Vagina (tissue), 2 donors: ENCODE measurements around the gene MGAT5B. TPM values are rescaled to one million over a fixed set of nuclear protein-coding genes. Genes with fewer than 3 reads are reported as not detected.

ENCODE experiments used
- DNase-seq, 2 donors: peaks; one replicate each; pipeline ENCODE4 v3.0.0-alpha.2; 2017; ENCODE audit errors: extremely low spot score in 2 of 2
- H3K27ac ChIP-seq: fragments of 200-600 bp; sonication (generic); one replicate; pipeline ENCODE4 v1.5.1; 2019
- H3K27me3 ChIP-seq: fragments of 200-600 bp; sonication (generic); one replicate; pipeline ENCODE4 v1.5.1; 2019
- H3K36me3 ChIP-seq, 2 donors: fragments of 200-600 bp; sonication (generic); one replicate each; pipeline ENCODE4 v1.5.1; 2017 to 2019
- H3K4me1 ChIP-seq: fragments of 200-600 bp; sonication (generic); one replicate; pipeline ENCODE4 v1.5.1; 2019
- H3K4me3 ChIP-seq, 2 donors: fragments of 200-600 bp; sonication (generic); 1 replicate in 1 of 2; 2 replicates in 1 of 2; pipeline ENCODE4 v1.5.1; 2016 to 2019
- H3K9me3 ChIP-seq: fragments of 200-600 bp; sonication (generic); one replicate; pipeline ENCODE4 v1.5.1; 2019
- CTCF ChIP-seq, 3 experiments: fragments of 450-650 bp in 2 of 3; fragments of 200-600 bp in 1 of 3; sonication (generic) in 1 of 3; IDR thresholded peaks; one replicate each; pipeline ENCODE4 v1.5.1; 2017 to 2019; ENCODE audit warnings: antibody characterized with exemption in 3 of 3, mild to moderate bottlenecking in 2 of 3, moderate library complexity in 2 of 3
- POLR2A ChIP-seq, 2 donors: fragments of 450-650 bp; IDR thresholded peaks; one replicate each; pipeline ENCODE4 v1.6.1; 2017; ENCODE audit warnings: antibody characterized with exemption in 2 of 2, mild to moderate bottlenecking in 2 of 2, moderate library complexity in 2 of 2
- POLR2AphosphoS5 ChIP-seq, 2 donors: sonication (generic); formaldehyde crosslinking; IDR thresholded peaks; one replicate each; pipeline ENCODE4 v1.9.0; 2017; ENCODE audit warnings: antibody characterized with exemption in 2 of 2, mild to moderate bottlenecking in 2 of 2, low read depth in 1 of 2; ENCODE audit not compliant: insufficient read depth in 1 of 2
- intact Hi-C: fragments of 100-400 bp; cut with DNase I; formaldehyde crosslinking; loops from one replicate; pipeline ENCODE4 v1.15.1; 2023
- total RNA-seq: library from RNA; depleted of rRNA; stranded (reverse); fragments of >200 nt; gene quantifications from one replicate; pipeline ENCODE4 v1.2.3, GENCODE V29; 2016

The MGAT5B gene
- total RNA-seq, 1 donor from 2014 or later, result 0.49 TPM

GRCh38 chr17:76958974-76959373, 90.8 kb downstream of the MGAT5B start:
- TF ChIP-seq POLR2A (IDR thresholded peaks at IDR 0.05), result no peak
- TF ChIP-seq CTCF (IDR thresholded peaks at IDR 0.05), result no peak
- Histone ChIP-seq H3K27ac (no peak overlapping the region), H3K4me3 (no peak overlapping the region), H3K4me1 (no peaks in the 10 kb centered on the region), H3K9me3 (no peaks in the 10 kb centered on the region), H3K36me3 (no peaks in the 10 kb centered on the region), H3K27me3 (no peaks in the 10 kb centered on the region)
- DNase-seq, result no peak
- intact Hi-C loops, result no loop called here

GRCh38 chr17:76961869-76962268, 93.7 kb downstream of the MGAT5B start:
- TF ChIP-seq POLR2AphosphoS5 (IDR thresholded peaks at IDR 0.05; ENCODE audit: insufficient read depth in 1 of 2, low read depth in 1 of 2), result no peak
- TF ChIP-seq CTCF (IDR thresholded peaks at IDR 0.05), result no peak
- TF ChIP-seq POLR2A (IDR thresholded peaks at IDR 0.05), result no peak
- Histone ChIP-seq H3K9me3 (no peaks in the 10 kb centered on the region), H3K27ac (no peak overlapping the region), H3K4me1 (no peaks in the 10 kb centered on the region), H3K4me3 (no peak overlapping the region), H3K36me3 (no peaks in the 10 kb centered on the region), H3K27me3 (no peaks in the 10 kb centered on the region)
- intact Hi-C loops, result no loop called here
- no peak for DNase-seq

DNA sequence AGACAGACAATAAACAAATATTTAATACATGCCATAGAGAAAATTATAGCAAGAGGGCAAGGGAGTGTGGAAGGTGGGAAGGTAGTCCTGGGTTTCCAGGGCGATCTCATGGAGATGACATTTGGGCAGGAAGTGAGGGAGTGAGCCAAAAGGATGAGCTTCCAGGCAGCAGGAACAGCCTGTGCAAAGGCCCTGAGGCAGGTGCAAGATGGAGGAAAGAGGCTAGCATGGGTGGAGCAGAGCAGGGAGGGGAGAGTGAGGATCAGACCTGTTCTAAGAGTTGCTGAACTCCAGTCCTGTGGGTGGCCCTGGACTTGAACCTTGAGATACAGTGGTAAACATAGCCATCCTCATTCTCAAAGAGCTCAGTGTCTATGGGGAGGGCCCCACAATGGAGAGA, 94.7 kb downstream of the MGAT5B start:
- H3K4me3 ChIP-seq, result no peak overlapping the region
- no peak overlapping the region for H3K27ac ChIP-seq
- no peak for DNase-seq
- no peaks in the 10 kb centered on the region for H3K27me3 ChIP-seq
- no peaks in the 10 kb centered on the region for H3K4me1 ChIP-seq
- intact Hi-C loops, result no loop called here
- H3K36me3 ChIP-seq, result no peaks in the 10 kb centered on the region
- no peak for TF ChIP-seq POLR2AphosphoS5 (IDR thresholded peaks at IDR 0.05; ENCODE audit: insufficient read depth in 1 of 2, low read depth in 1 of 2)
- no peak for TF ChIP-seq POLR2A (IDR thresholded peaks at IDR 0.05)
- TF ChIP-seq CTCF (IDR thresholded peaks at IDR 0.05), result no peak
- H3K9me3 ChIP-seq, result no peaks in the 10 kb centered on the region

DNA sequence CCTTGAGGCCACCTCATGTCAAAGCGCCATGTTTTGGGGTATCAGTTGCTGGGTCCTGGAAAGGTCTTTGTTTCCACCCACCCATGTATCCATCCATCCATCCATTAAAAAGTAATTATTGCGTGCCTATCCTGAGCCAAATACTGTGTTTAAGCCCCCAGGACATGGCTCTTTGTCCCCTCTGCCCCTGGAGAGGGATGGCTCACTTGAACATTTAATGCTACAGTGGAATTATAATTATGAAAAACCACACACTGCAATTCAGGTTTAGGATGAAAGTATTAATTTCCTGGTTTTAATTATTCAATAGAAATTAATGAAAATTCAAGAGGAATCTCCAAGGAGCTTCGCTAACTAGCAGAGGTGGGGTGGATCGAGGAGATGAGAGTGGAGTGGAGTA, 97.8 kb downstream of the MGAT5B start:
- no peaks in the 10 kb centered on the region for H3K9me3 ChIP-seq
- H3K36me3 ChIP-seq, result no peaks in the 10 kb centered on the region
- peaks cover 10% of the 10 kb centered on the region for H3K4me1 ChIP-seq
- no peak overlapping the region for H3K4me3 ChIP-seq
- TF ChIP-seq POLR2AphosphoS5 (IDR thresholded peaks at IDR 0.05; ENCODE audit: insufficient read depth in 1 of 2, low read depth in 1 of 2) (no peak), CTCF (IDR thresholded peaks at IDR 0.05) (no peak), POLR2A (IDR thresholded peaks at IDR 0.05) (no peak)
- H3K27ac ChIP-seq, result no peak overlapping the region
- H3K27me3 ChIP-seq, result peaks cover 7% of the 10 kb centered on the region
- DNase-seq, result no peak
- intact Hi-C loops, result no loop called here

DNA sequence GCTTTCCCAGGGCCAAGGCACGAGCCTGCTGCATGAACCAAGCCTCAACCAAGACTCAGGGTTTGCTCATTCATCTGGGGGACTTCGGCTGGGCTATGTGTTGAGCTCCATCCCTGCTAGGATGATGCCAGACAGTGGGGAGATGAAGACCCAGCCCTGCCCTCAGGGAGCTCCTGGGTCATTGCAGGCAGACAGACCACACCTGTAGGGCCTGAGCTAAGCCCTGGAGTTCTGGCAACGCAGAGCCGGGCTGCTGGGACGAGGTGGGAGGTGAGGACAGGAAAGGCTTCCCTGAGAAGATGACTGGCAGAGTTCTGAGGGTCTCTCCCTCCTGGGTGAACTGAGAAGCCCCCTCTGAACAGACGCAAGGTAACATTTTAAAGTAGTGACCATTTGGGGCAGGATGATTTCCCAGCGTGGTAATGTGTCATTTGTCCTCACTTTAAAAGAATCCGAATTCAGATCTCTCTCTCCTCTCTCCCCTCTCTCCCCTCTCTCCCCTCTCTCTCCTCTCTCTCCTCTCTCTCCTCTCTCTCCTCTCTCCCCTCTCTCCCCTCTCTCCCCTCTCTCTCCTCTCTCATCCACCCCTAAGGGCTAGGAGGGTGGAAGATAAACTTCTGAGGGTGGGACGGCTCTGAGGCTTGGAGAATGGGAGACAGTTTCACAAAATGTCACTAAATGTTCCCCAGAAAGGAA, 98.4 kb downstream of the MGAT5B start:
- no peak overlapping the region for H3K27ac ChIP-seq
- peaks cover 7% of the 10 kb centered on the region for H3K27me3 ChIP-seq
- TF ChIP-seq POLR2A (IDR thresholded peaks at IDR 0.05) (no peak), CTCF (IDR thresholded peaks at IDR 0.05) (no peak), POLR2AphosphoS5 (IDR thresholded peaks at IDR 0.05; ENCODE audit: insufficient read depth in 1 of 2, low read depth in 1 of 2) (no peak)
- H3K36me3 ChIP-seq, result no peaks in the 10 kb centered on the region
- H3K4me3 ChIP-seq, result no peak overlapping the region
- DNase-seq, result no peak
- H3K4me1 ChIP-seq, result peaks cover 10% of the 10 kb centered on the region
- no peaks in the 10 kb centered on the region for H3K9me3 ChIP-seq
- intact Hi-C loops, result no loop called here
